GM10248 (cell line): ENCODE measurements around the gene FOXL2.

ENCODE experiments used
- CTCF ChIA-PET: fragments of 300-600 bp; sonication (Branson Sonifier 250); formaldehyde crosslinking; extraction: SDS; loops from one replicate; lab custom pipeline; 2021; ENCODE audit warnings: antibody characterized with exemption; lab: Yijun Ruan, JAX
- POLR2A ChIA-PET: fragments of 350-650 bp; sonication (Branson Sonifier 250); formaldehyde crosslinking; extraction: SDS; loops from one replicate; lab custom pipeline; 2020; ENCODE audit warnings: antibody characterized with exemption; lab: Yijun Ruan, JAX
- DNase-seq: peaks from one replicate; pipeline ENCODE4 v3.0.0; 2012; ENCODE audit errors: extremely low spot score
- TF ChIP-seq, protein P1 (sequence below): IDR thresholded peaks from 2 replicates; pipeline ENCODE4 v1.5.1; 2012; ENCODE audit warnings: mild to moderate bottlenecking, low read depth; ENCODE audit errors: extremely low read depth, missing control alignments, control extremely low read depth

Gene FOXL2

DNA sequence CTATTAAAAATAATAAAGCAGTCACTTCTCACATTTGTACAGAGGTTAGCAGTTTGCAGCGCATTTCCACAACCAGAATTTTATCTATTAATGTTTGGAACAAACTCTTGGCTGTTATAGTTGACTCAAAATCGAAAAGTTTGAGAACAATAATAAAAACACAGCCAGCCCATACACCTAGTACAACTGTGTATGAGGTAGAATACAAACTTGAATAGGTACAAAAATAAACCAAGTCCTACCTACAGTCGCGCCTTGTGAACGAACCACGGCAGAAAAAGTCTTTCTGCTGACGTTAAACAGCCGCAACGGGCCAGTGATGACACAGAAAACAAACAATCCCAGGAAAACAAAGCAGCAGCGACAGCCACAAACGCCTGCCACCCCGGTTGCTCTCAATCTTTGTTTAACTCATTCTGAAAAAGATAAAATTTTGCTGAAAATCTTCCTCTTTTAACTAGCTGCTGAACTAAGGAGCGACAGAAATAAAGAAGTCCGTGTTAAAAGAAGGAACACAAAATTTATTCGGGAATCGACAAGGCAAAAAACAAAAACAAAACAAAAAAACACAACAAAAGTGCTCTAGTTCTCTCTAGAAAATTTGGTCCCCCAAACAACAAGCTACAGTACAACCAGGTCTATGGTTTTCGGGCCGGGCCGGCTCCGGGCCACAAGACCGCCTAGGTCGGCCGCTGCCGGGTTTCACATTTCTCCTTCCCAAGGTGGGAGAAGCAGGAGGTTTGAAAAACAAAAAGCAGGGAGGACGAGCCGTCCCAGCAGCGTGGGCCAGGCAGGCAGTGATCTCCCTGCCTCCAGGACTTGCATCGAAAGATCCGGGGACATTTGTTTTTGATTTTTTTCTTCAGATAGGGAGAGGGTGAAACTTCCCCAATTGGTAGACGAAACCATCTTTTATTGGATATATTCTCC, 2.9 kb downstream of the FOXL2 start:
- POLR2A ChIA-PET, result no interaction called here
- DNase-seq, result no peak
- TF ChIP-seq, protein P1, sequence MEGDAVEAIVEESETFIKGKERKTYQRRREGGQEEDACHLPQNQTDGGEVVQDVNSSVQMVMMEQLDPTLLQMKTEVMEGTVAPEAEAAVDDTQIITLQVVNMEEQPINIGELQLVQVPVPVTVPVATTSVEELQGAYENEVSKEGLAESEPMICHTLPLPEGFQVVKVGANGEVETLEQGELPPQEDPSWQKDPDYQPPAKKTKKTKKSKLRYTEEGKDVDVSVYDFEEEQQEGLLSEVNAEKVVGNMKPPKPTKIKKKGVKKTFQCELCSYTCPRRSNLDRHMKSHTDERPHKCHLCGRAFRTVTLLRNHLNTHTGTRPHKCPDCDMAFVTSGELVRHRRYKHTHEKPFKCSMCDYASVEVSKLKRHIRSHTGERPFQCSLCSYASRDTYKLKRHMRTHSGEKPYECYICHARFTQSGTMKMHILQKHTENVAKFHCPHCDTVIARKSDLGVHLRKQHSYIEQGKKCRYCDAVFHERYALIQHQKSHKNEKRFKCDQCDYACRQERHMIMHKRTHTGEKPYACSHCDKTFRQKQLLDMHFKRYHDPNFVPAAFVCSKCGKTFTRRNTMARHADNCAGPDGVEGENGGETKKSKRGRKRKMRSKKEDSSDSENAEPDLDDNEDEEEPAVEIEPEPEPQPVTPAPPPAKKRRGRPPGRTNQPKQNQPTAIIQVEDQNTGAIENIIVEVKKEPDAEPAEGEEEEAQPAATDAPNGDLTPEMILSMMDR, result no peak
- CTCF ChIA-PET, result interaction anchor here (0.8 to 1.7 kb wide), 2 partner anchors 8 to 14 kb away, joined by 3 to 6 read pairs; no protein-coding TSS in a partner anchor

- POLR2A ChIA-PET, result no interaction called here
- CTCF ChIA-PET, result interaction anchor here (2.0 kb wide), 1 partner anchor 385 kb away, joined by 6 read pairs; no protein-coding TSS in a partner anchor
- TF ChIP-seq, protein P1, result no peak
- DNase-seq, result no peak
These were observed 3.9 kb downstream of the FOXL2 start for GRCh38 chr3:138942861-138943623.

DNA sequence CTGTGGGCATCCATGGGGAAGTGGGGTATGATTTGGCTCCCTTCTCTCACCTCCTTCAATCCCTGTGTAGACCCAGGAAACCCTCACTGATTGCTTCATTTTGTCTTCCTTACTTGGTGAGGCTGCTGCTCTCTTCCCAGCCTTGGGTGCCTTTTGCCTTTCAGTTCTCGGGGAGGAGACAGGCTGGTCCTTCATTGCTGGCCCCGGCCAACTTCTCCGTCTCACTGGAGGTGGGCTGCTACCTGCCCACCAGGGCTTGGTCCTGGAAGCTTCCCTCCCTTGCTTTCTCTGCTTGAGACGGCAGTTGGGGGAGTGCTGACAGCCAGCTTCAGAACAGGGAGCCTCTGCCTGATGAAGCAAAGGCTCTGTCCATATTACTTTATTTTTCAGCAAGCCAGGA, 4.7 kb downstream of the FOXL2 start:
- TF ChIP-seq, protein P1, result no peak
- ChIA-PET CTCF (interaction anchor here (1.9 to 2.0 kb wide), 2 partner anchors 9 to 386 kb away, joined by 4 to 6 read pairs; no protein-coding TSS in a partner anchor), POLR2A (no interaction called here)
- no peak for DNase-seq

DNA sequence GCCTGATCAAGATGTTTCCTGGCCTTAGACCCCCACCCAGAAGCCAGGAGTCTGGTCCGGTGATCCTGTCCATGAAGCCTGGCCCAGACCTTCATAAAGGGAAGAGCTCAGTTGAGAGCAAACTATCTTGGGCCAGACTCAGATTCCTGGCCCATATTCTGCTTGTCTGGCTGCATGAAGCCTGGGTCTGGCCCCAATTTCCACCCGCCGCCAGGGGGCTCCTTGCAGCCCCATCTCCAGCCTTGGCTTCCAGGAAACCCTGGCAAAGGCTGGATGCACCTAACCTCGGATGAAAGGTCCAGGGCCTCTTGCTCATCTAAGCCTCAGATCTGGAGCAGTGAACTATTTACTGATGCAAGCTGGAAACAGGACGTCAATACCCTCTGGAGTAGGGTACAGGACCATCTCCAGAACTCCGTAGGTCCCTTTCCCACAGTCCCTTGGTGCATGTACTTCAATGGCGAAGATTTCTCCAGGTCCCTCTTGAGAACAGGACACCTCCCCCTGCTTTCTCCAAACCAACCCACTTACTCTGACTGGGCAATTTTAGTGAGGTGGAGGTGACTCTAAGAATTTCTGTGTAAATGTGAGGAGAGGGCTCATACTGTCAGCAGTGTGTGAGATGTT, 5.6 kb downstream of the FOXL2 start:
- TF ChIP-seq, protein P1, result peak; percentile 41
- ChIA-PET POLR2A (no interaction called here), CTCF (interaction anchor here (1.0 to 3.8 kb wide), 5 partner anchors 8 to 387 kb away, joined by 3 to 21 read pairs (median 4); no protein-coding TSS in a partner anchor)
- DNase-seq, result peak; percentile 25

GRCh38 chr3:138940446-138940845, 6.5 kb downstream of the FOXL2 start:
- ChIA-PET POLR2A (no interaction called here), CTCF (interaction anchor here (1.0 to 3.8 kb wide), 4 partner anchors 9 to 43 kb away, joined by 4 to 21 read pairs (median 4); no protein-coding TSS in a partner anchor)
- DNase-seq, result no peak
- TF ChIP-seq, protein P1, result no peak
